Measurements from ENCODE around the gene TAOK3.
"Not testable (repeated sequence)": the region's sequence is repeated elsewhere in the genome, so short reads cannot be mapped to it uniquely, and the experiment has no call there.

Gene TAOK3

GRCh38 chr12:118372541-118373495 lies at the start of gene TAOK3:
TSS of gene TAOK3 (minus strand) at chr12:118372907. CDS start at chr12:118255567, 117,340 bp downstream.
- DNase-seq (ENCODE audit: low read depth), result peak; percentile 92

GRCh38 chr12:118420673-118421072 lies 48.0 kb upstream of the TAOK3 start:
- no peak for DNase-seq (ENCODE audit: low read depth)

GRCh38 chr12:118418385-118419057 lies 45.8 kb upstream of the TAOK3 start:
- DNase-seq (ENCODE audit: low read depth), result no peak

- DNase-seq (ENCODE audit: low read depth), result no peak
Observed at GRCh38 chr12:118417942-118418341, 45.2 kb upstream of the TAOK3 start.

GRCh38 chr12:118409834-118410233 lies 37.1 kb upstream of the TAOK3 start:
- no peak for DNase-seq (ENCODE audit: low read depth)

- not testable (repeated sequence) for DNase-seq (ENCODE audit: low read depth)
Observed at GRCh38 chr12:118408241-118408640, 35.5 kb upstream of the TAOK3 start.

- DNase-seq (ENCODE audit: low read depth), result peak; percentile 16
Observed at GRCh38 chr12:118404876-118405521, 32.3 kb upstream of the TAOK3 start.

GRCh38 chr12:118402251-118402650 lies 29.5 kb upstream of the TAOK3 start:
- peak; percentile 85 for DNase-seq (ENCODE audit: low read depth)

GRCh38 chr12:118398940-118399339 lies 26.2 kb upstream of the TAOK3 start:
- DNase-seq (ENCODE audit: low read depth), result no peak

GRCh38 chr12:118398524-118398923 lies 25.8 kb upstream of the TAOK3 start:
- DNase-seq (ENCODE audit: low read depth), result no peak

- DNase-seq (ENCODE audit: low read depth), result no peak
Observed at GRCh38 chr12:118397708-118398440, 25.2 kb upstream of the TAOK3 start.

GRCh38 chr12:118391836-118392235 lies 19.1 kb upstream of the TAOK3 start:
- no peak for DNase-seq (ENCODE audit: low read depth)

GRCh38 chr12:118391424-118391823 lies 18.7 kb upstream of the TAOK3 start:
- no peak for DNase-seq (ENCODE audit: low read depth)

GRCh38 chr12:118377884-118378470 lies 5.3 kb upstream of the TAOK3 start:
- no peak for DNase-seq (ENCODE audit: low read depth)

GRCh38 chr12:118377021-118377883 lies 4.5 kb upstream of the TAOK3 start:
- DNase-seq (ENCODE audit: low read depth), result no peak

- no peak for DNase-seq (ENCODE audit: low read depth)
Observed at GRCh38 chr12:118376089-118377020, 3.6 kb upstream of the TAOK3 start, which contains the start of gene SUDS3. TSS of gene SUDS3 (plus strand) at chr12:118376555. CDS start at chr12:118376692, 137 bp downstream.

GRCh38 chr12:118375348-118375747 lies 2.6 kb upstream of the TAOK3 start:
- DNase-seq (ENCODE audit: low read depth), result no peak

GRCh38 chr12:118374909-118375308 lies 2.2 kb upstream of the TAOK3 start:
- DNase-seq (ENCODE audit: low read depth), result no peak

GRCh38 chr12:118374126-118374725 lies 1.5 kb upstream of the TAOK3 start:
- no peak for DNase-seq (ENCODE audit: low read depth)
